ENCODE measurements around the gene C19orf81. TPM values are rescaled to one million over a fixed set of nuclear protein-coding genes. Genes with fewer than 3 reads are reported as not detected.
A peak's percentile ranks its signal among the peaks of the same experiment; 100 is the strongest.

C19orf81 gene
- polyA plus RNA-seq, 1 donor from 2014 or later, result 28.3 TPM

- Histone ChIP-seq H3K27me3 (ENCODE audit: insufficient read depth, low read depth, low read length) (no peaks in the 10 kb centered on the region), H3K27ac (ENCODE audit: low read length) (peak overlapping the region; percentile 92), H3K4me3 (ENCODE audit: low read length) (peak overlapping the region; percentile 76), H4K20me1 (ENCODE audit: insufficient read depth) (no peaks in the 10 kb centered on the region), H3K36me3 (ENCODE audit: insufficient read depth, low read length) (no peaks in the 10 kb centered on the region), H3K4me2 (ENCODE audit: low read length) (peak overlapping the region; percentile 92), H3F3A (ENCODE audit: insufficient read depth, low read length, poor library complexity, severe bottlenecking) (peaks cover 4% of the 10 kb centered on the region), H3K9me3 (ENCODE audit: low read length) (no peaks in the 10 kb centered on the region), H2AFZ (ENCODE audit: low read depth, low read length) (peak overlapping the region; percentile 23), H3K79me2 (replicated peaks; ENCODE audit: insufficient read depth, low read length) (no peaks in the 10 kb centered on the region), H3K9me2 (ENCODE audit: insufficient read depth, low read length) (no peaks in the 10 kb centered on the region), H3K9ac (ENCODE audit: low read length) (peak overlapping the region; percentile 88)
- TF ChIP-seq EZH2 (IDR thresholded peaks at IDR 0.05; ENCODE audit: borderline replicate concordance, insufficient read depth, low read length, poor library complexity, severe bottlenecking) (no peak), SMC3 (conservative IDR thresholded peaks at IDR 0.05; ENCODE audit: poor library complexity) (peak; percentile 57), TAF1 (IDR thresholded peaks at IDR 0.05; ENCODE audit: low read depth) (peak; percentile 83), POLR2AphosphoS5 (IDR thresholded peaks at IDR 0.05) (peak; percentile 81), EP300 (conservative IDR thresholded peaks at IDR 0.05; ENCODE audit: poor library complexity, severe bottlenecking) (peak; percentile 31), RAD21 (conservative IDR thresholded peaks at IDR 0.05) (peak; percentile 39), MXI1 (conservative IDR thresholded peaks at IDR 0.05; ENCODE audit: poor library complexity, severe bottlenecking) (peak; percentile 73)
- TF ChIP-seq, protein P1, sequence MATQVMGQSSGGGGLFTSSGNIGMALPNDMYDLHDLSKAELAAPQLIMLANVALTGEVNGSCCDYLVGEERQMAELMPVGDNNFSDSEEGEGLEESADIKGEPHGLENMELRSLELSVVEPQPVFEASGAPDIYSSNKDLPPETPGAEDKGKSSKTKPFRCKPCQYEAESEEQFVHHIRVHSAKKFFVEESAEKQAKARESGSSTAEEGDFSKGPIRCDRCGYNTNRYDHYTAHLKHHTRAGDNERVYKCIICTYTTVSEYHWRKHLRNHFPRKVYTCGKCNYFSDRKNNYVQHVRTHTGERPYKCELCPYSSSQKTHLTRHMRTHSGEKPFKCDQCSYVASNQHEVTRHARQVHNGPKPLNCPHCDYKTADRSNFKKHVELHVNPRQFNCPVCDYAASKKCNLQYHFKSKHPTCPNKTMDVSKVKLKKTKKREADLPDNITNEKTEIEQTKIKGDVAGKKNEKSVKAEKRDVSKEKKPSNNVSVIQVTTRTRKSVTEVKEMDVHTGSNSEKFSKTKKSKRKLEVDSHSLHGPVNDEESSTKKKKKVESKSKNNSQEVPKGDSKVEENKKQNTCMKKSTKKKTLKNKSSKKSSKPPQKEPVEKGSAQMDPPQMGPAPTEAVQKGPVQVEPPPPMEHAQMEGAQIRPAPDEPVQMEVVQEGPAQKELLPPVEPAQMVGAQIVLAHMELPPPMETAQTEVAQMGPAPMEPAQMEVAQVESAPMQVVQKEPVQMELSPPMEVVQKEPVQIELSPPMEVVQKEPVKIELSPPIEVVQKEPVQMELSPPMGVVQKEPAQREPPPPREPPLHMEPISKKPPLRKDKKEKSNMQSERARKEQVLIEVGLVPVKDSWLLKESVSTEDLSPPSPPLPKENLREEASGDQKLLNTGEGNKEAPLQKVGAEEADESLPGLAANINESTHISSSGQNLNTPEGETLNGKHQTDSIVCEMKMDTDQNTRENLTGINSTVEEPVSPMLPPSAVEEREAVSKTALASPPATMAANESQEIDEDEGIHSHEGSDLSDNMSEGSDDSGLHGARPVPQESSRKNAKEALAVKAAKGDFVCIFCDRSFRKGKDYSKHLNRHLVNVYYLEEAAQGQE (IDR thresholded peaks at IDR 0.05; ENCODE audit: borderline replicate concordance), result peak; percentile 51
- TF ChIP-seq, protein P2, sequence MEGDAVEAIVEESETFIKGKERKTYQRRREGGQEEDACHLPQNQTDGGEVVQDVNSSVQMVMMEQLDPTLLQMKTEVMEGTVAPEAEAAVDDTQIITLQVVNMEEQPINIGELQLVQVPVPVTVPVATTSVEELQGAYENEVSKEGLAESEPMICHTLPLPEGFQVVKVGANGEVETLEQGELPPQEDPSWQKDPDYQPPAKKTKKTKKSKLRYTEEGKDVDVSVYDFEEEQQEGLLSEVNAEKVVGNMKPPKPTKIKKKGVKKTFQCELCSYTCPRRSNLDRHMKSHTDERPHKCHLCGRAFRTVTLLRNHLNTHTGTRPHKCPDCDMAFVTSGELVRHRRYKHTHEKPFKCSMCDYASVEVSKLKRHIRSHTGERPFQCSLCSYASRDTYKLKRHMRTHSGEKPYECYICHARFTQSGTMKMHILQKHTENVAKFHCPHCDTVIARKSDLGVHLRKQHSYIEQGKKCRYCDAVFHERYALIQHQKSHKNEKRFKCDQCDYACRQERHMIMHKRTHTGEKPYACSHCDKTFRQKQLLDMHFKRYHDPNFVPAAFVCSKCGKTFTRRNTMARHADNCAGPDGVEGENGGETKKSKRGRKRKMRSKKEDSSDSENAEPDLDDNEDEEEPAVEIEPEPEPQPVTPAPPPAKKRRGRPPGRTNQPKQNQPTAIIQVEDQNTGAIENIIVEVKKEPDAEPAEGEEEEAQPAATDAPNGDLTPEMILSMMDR (IDR thresholded peaks at IDR 0.05; ENCODE audit: poor library complexity, severe bottlenecking), result peak; percentile 43
These were observed 9.4 kb downstream of the C19orf81 start for GRCh38 chr19:50658441-50659317.

DNA sequence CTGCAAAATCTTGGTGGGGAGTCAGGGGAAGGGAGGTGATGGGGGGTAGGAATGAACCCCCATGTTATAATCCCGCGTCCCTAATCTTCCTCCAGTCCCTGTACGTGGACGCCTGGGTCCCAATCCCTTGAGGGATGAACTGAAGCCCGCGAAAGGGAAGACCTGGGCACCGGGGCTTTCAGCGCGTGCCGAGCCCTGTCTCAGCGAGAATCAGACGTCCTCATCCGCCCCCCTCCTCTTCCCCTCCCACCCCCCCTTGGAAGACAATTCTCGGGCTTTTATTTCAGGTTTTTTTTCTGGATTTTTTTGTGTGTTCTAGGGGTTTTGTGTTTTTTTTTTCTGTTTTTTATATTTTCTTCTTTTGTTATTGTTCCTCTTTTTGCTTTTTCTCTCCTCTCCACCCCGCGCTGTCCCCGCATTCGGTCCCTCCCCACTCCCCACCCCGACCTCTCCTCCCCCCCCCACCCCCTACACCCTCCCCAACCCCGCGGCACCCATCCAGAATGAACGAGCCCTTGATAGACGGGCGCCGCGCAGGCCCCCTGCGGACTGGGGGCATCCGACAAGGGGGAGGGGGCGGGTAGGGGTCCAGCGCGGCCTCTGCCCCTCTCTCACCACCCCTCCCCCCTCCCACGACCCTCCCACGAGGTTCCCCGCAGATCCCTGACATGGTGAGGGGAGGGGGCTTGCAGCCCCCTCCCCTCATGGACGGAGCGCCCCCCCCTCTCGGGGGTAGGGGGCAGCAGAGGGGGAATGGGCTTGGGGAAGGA, 10.3 kb downstream of the C19orf81 start:
- H2AFZ ChIP-seq (ENCODE audit: low read depth, low read length), result no peak overlapping the region
- H3K27ac ChIP-seq (ENCODE audit: low read length), result peak overlapping the region; percentile 92
- H3K27me3 ChIP-seq (ENCODE audit: insufficient read depth, low read depth, low read length), result no peaks in the 10 kb centered on the region
- H3K9ac ChIP-seq (ENCODE audit: low read length), result peak overlapping the region; percentile 88
- no peaks in the 10 kb centered on the region for H3K9me2 ChIP-seq (ENCODE audit: insufficient read depth, low read length)
- no peaks in the 10 kb centered on the region for H4K20me1 ChIP-seq (ENCODE audit: insufficient read depth)
- peaks cover 4% of the 10 kb centered on the region for H3F3A ChIP-seq (ENCODE audit: insufficient read depth, low read length, poor library complexity, severe bottlenecking)
- H3K9me3 ChIP-seq (ENCODE audit: low read length), result no peaks in the 10 kb centered on the region
- TF ChIP-seq RAD21 (conservative IDR thresholded peaks at IDR 0.05), result no peak
- TF ChIP-seq, protein P1 (IDR thresholded peaks at IDR 0.05; ENCODE audit: borderline replicate concordance), result no peak
- TF ChIP-seq EP300 (conservative IDR thresholded peaks at IDR 0.05; ENCODE audit: poor library complexity, severe bottlenecking), result no peak
- TF ChIP-seq MXI1 (conservative IDR thresholded peaks at IDR 0.05; ENCODE audit: poor library complexity, severe bottlenecking), result no peak
- no peak for TF ChIP-seq TAF1 (IDR thresholded peaks at IDR 0.05; ENCODE audit: low read depth)
- no peak for TF ChIP-seq EZH2 (IDR thresholded peaks at IDR 0.05; ENCODE audit: borderline replicate concordance, insufficient read depth, low read length, poor library complexity, severe bottlenecking)
- no peak for TF ChIP-seq POLR2AphosphoS5 (IDR thresholded peaks at IDR 0.05)
- no peak for TF ChIP-seq SMC3 (conservative IDR thresholded peaks at IDR 0.05; ENCODE audit: poor library complexity)
- H3K4me2 ChIP-seq (ENCODE audit: low read length), result peak overlapping the region; percentile 51
- no peaks in the 10 kb centered on the region for H3K36me3 ChIP-seq (ENCODE audit: insufficient read depth, low read length)
- H3K79me2 ChIP-seq (replicated peaks; ENCODE audit: insufficient read depth, low read length), result no peaks in the 10 kb centered on the region
- H3K4me3 ChIP-seq (ENCODE audit: low read length), result peak overlapping the region; percentile 76
